GM19035 (cell line): ENCODE measurements around the gene SLC25A1.

Source experiments
- ATAC-seq: cut with Tn5 transposase; IDR thresholded peaks from one replicate; pipeline ENCODE4 v1.9.1; 2021; ENCODE audit not compliant: unreplicated experiment

Gene SLC25A1

DNA sequence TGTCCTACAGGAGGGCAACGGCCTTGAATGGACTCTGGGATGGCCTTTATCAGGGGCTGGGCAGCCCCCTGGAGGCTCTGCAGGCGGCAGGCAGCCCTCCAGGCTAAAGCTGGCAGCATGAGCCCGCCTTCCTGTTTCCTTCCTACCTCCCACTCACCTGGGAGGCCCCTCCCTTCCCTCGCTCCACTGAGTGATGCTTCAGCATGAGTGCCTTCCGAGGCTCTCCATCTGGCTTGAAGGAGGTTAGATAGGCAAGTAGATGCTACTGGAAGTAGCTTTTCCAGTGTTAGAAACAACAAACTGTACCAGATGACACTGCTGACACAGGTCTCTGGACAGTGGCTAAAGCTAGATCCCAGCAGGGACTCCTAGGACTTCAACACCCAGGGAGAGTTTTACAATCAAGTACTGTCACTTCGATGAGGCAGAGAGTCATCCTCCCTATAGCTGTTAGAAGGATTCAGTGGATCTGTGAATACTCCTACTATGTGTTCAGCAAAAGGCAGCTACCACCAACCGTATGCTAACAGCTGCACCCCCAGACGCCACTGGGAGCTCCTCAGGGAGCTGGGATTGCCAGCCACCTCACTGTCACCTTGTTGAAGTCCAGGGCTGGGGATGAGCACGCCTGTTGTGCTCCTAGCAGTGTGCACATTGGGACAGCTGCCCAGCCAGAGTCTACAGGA, 4.1 kb upstream of the SLC25A1 start:
- ATAC-seq = no peak

DNA sequence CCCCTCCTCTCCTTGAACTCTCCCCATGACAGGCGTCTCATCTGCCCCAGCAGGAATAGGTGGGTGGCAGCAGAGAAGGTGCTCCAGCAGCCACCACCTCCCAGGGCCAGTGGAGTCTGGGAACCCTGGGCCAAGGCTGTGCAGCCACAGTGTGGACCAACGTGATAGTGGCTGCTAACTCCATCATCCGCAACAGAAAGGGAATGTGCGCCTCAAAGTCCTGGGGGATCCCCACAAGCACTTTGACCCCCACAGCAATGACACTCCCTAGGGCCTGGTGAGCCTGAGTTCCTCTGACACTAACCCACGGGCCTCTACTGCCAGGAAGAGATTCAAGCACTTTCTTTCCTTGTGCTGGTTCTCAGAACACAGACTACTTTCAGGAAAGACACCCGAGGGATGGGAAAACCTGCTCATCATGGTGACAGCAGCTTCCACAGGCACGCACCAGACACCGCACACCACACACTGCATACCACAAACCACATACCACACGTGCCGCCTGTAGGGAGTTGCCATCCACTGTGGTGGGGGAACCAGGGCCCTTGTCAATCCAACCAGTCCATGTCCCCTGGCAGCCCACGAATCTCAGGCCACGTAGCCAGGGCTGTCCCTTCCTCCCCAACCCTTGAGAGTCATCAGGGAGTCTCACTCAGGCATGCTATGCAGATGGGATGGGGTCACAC, 3.4 kb upstream of the SLC25A1 start:
- no peak for ATAC-seq

DNA sequence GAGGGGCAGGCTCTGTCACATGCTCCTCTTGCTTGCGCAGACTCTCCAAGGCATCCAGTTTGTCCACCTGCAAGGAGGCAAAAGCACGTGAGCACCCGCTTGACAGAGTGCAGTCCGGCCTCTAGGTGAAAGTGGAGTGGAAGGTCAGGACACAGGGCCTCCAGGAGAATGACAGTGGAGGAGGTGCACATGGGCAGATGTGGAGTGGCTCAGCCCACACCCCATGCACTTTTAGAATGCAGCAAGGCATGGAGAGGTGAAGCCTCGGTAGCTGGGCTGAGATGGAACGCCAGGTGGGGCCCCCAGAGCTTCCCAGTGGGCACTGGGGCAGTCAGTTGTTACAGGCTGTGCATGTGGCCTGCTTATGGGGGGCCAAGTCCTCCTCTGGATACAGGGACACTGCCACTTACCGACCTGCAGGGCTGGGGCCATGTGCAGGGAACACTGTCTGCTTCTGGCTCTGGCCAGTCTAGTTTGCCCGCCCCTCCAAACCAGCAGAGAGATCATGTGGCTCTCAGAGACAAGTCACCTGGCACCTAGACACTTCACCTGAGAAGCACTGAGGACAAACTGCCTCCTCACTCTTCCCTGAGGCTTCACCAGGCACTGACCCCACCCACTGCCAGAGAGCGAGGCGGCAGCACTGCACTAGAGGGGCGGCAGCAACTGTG, 2.3 kb upstream of the SLC25A1 start:
- no peak for ATAC-seq

DNA sequence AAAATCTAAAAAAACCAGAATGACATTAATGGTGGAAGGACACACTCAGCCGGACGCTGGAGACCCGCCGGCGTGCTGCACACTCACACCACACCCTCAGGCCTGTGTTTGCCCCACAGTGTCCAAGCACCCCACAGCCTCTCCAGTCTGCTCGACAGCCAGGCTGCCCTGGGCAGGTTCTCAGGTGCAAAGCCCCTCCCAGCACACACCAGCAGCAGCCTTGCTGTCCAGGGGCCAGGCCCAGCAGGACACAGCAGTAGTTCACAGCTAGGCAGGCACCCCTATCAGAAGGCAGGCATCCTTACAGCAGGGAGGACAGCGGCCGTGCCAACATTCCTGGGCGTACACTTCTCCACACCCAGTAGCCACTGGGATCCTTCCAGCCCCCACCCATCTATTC, 1.7 kb upstream of the SLC25A1 start:
- ATAC-seq = no peak

DNA sequence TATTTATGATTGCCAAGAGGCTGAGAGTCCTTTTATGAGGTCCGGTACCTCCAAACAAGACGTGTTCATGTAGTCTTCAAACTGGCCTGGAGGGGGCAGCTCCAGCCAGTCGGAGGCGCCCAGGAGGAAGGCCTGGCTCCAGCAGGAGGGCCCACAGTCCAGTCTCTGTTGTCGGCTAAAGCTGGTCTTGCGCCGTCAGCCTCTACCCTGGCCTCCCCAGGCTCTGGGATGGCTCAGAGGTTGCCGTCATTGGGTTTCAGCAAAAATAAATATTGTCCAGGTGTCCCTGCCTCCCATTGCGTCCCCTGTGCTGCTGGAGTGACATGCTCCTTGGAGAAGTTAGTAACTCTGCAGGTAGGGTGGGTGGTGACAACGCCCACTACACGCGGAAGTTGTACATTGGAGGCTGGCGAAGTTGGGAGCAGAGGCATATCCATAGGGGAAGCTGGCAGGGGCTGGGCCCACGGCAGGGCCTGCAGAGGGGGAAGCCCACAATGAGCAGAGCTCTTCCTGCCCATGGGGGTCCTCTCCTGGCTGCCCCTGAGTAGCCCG, 1.0 kb upstream of the SLC25A1 start:
- ATAC-seq = peak; percentile 36

DNA sequence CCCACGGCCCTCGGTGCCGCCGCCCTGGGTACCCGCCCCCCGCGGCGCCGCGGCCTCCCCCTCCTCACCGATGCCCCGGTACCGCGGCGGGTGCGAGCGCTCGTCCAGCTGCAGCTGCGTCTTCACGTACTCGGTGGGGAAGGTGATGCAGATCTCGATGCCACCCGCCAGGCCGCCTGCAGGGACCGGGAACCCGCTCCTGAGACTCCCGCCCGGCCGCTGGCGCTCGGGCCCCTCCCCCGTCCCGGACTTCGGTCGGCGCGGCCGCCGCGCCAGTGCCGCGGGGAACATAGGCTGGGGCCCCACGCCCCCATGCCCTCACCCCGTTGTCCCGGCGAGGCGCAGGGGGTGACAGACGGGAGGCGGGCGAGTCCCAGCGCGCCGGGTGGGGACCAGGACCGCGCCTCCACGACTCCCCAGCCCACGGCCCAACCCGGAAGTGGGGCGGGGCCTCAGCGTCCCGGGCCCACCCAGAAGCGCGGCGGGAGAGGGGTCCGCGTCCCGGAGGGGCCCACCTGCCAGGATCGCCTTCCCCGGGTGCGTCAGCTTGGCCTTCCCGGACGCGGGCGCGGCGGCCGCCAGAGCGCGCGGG, 375 bp downstream of the SLC25A1 start:
- ATAC-seq = peak; percentile 32

DNA sequence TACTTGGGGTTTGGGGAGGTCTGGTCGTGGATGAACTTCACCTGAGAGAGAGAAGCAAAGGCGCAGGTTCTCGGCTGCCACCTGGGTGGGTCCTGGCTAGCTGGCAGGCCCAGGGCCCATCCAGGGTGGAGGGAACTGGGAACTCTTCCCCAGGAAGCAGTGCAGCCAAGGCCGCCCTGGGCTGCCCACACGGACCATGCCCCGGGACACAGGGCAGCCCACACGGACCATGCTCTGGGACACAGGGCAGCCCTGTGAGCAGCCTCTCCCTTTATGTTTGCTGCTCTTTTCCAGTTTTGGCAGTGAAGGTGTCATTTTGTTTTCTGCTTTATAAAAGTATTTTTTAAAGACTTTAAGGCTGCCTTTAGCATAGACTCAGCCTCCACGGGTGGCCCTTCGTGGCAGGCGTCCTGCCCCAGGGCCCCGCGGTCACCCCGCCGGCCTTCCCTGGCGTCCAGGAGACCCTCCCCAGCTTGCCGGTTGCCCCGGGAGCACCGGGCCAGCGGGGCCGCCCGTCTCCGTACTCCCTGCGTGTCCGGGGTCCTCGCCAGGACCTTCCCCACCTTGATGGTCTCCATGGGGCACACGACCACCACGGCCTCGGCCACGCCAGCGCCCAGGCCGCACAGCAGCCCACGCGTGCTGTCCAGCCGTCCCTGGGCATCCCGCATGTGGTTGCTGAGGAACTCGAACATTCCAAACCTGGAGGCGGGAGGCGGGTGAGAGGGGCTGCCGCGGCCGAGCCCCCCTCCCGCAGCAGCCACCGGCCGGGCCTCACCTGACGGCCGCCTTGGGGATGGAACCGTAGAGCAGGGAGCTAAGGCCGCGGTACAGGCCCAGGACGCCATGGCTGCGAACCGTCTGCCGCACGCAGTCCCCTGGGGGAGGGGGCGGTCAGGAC, 1.1 kb downstream of the SLC25A1 start:
- peak; percentile 4 for ATAC-seq

DNA sequence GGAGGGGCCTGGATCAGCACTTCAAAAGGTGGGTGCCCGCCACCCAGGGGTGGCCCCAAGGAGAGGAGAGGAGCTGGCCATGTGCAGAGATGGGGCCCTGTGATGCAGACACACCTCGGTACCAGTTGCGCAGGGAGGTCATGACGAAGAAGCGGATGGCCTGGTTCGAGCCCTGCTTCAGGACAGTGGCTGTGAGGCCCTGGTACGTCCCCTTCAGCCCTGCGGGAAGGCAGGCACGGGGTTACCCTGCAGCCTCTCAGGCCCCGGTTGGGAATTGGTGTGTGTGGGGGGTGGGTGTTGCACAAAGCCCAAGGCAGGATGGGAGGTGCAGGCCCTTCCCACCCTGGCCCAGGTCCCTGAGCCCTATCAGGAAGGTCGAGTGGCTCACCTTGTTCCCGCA, 1.8 kb downstream of the SLC25A1 start:
- ATAC-seq = no peak

DNA sequence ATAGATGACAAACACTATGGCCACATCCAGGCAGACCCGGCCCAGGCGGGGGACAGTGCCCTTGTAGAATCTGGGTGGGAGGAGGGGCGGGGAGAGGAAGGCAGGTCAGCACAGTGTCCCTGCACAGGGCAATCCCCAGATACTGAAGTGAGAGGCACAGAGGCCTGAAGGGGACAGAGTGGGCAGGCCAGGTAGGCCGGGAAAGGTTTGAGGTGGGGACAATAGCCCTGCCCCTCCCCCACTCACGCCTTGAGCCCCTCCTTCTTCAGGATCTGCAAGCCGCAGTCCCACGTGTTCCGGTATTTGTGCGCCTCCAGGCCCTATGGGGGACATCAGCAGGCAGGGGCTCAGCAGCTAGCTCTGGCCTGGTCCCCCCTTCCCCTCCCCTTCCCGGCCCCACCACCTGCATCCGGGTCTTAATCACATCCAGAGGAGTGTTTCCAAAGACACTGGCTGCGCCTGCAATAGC, 2.3 kb downstream of the SLC25A1 start:
- ATAC-seq = no peak

DNA sequence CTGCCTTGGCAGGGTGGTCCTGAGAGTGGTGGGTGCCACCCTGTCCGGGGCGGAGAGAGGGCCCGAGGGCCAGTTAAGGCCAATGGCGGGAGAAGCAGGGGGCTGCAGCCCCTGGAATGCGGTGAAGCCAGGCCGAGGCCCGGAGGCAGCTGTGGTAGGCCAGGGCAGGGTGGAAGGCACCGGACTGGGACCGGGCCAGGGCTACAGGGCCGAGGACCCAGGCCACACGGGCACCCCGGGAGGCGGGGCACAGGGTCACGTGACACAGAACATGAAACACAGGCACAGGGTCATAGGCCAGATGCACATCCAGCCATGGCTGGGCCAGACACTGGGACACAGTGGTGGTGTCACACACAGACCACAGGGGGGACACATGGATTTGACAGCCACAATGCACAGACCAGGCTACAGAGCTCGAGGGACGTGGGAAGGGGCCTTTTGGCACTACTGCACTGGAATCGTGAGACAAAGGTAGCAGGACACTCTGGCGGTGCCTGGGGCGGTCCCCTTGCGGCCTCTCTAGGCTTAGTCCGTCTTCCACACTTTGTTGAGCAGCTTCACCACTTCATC, 2.8 kb downstream of the SLC25A1 start:
- no peak for ATAC-seq

DNA sequence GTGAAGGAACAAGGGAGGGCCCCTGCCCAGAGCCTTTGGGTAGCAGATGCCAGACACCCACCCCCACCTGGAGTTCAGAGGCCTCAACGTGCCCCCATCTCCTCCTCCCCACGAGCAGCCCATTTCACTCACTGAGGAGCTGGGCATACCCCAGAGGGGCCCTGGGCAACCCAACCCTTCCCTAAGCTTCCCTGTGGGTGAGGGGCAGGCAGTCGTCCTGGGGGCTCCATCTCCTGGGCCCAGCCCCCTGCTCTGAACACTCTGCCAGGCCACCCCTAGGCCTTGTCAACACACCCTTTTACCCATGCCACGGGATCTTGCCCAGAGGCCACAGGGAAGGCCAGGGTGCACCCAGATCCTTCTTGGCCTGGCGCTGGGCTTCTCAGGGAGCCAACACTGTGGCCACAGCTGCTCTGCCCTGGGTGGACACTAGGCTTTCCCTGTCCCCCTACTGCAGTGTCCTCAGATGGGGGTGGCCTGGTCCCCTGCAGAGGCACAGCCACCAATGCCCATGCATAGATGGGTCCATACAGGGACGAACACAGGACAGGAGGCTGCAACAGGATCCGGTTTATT, 3.4 kb downstream of the SLC25A1 start:
- ATAC-seq = no peak

DNA sequence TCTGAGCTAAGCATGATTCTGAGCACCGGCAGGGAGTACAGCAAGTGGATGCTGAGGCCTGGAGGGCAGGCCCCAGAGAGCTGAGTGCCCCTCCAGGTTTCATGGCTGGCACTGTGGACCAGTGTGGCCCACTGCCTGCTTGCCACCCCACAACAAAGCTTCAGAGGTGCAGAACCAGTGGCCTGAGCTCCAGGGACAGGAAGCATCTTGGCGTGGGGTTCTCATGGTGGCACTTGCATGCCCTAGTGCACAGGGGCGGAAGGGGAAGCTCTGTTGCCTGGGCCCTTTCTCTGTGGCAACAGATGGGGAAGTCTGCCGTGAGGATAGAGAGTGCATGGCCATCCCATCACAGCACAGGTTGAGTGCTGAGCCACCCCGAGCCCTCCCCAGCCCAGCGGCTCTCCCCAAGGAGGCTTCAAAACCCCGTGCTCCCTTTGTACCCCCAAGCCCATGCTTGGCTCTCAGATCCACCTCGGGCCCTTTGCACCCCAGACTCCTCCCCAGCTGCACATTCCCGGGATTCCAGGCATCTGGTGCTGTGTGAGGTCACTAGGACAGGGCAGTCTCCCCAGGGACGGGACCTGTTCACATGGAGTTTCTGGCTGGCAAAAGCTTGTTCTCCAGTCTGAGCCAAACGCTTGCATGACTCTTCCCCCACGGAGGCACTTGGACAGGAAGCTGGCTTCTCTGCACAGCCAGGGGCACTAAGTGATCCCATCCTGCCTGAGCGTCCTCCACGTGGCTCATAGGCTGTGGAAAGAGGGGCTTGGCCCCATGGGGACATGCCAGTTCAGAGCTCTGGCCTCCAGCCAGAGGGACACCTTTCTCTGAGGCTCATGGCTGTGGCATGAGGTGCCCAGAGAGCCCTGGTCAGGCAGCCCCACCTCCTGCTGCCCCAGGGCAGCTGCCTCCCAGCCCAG, 4.2 kb downstream of the SLC25A1 start:
- no peak for ATAC-seq

DNA sequence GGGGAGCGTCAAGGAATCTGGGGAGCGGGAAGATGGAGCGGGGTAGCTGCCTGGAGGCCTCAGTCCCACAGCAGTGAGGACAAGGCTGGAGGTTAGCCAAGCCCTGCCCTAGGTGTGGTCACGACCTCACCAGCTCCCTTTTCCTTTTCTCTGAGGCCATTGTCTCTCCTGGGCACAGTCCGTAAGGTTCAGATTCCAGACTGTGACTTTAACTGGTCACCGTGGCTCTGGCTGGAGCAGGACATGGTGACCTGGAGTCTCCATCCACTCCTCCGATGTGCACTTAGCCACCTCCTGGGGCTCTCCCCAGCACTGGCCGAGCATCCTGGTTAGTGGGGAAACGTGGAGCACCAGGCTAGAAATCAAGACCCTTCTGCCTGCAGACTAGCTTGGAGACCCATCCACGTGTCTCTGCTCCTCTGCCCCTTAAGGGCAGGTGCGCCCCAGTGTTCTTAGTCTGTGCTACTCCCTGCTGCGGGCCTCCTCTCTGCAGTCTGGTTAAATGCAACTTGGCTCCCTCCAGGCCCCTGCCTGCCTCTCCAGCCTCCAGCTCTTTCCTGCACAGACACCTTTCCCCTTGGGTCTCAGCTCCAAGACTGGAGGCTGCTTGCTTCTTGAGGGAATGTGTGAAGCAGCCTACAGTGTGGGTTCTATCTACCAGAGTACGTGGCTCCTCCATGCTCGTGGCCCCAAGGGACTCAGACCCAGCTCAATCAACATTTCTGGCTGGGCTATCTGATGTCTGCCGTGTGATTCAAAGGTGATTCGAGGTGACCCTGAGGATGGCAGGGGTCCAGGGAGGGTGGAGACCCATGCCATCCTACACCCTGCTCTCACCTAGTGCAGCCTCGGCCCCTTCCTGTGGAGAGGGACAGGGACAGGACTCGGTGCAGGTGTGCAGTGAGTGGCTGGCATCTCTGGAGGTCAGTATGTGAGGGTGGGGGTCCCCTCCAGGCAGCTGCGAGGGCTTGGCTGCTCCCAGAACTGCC, 5.2 kb downstream of the SLC25A1 start:
- no peak for ATAC-seq

DNA sequence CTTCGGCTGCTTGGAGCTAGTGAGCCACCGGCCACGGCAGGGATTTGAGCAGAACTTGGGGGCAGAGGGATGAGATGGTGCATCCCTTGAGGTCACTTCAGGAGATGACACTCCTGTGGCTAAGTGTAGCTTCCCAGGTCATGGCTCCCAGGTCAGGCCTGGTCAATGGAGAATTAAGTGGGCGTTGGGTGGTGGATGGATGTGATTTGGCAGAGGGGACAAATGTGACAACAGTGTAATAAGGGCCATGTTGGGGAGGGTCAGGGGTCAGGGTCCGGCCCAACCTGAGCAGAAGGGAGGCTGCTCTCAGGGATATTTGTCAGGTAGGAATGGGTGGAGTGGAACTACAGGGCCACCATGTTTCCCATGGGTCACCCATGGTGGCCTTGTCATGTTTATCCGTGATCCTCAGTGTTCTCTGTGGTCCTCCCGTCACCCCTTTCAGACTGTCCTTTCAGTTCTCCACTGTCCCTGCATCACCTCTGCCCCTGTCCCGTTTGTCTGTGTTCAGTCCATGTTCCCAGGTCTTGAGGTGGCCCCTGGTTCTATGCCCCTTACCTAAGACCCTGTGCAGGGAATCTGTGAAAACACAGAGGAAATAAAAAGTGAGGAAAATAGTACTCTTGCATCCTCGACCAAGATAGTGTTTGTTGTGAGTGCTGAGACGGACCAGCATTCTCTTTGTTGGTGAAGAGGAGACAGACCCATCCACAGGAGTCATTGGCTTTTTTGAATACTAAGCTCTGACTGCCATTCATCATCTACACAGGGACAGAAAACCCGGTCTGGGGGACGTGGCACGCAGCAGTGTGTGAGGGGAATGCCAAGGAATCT, 6.1 kb downstream of the SLC25A1 start:
- no peak for ATAC-seq

DNA sequence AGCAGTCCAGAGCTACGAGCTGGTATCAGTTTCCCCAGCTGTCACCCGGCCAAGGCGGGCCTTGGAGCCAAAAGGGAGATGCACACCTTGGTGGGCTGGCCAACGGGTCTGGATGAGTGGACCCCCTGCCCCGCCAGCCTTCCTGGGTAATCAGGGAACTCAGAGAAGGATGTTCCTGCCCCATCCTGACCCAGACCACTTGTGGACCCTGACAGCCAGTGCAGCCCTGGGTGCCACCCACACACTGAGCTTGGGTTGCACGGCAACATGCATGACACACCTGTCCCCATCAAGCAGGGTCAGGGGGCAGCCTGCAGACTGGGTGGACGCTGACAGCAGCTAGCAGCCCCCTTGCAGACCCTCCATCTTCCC, 8.6 kb downstream of the SLC25A1 start:
- no peak for ATAC-seq

DNA sequence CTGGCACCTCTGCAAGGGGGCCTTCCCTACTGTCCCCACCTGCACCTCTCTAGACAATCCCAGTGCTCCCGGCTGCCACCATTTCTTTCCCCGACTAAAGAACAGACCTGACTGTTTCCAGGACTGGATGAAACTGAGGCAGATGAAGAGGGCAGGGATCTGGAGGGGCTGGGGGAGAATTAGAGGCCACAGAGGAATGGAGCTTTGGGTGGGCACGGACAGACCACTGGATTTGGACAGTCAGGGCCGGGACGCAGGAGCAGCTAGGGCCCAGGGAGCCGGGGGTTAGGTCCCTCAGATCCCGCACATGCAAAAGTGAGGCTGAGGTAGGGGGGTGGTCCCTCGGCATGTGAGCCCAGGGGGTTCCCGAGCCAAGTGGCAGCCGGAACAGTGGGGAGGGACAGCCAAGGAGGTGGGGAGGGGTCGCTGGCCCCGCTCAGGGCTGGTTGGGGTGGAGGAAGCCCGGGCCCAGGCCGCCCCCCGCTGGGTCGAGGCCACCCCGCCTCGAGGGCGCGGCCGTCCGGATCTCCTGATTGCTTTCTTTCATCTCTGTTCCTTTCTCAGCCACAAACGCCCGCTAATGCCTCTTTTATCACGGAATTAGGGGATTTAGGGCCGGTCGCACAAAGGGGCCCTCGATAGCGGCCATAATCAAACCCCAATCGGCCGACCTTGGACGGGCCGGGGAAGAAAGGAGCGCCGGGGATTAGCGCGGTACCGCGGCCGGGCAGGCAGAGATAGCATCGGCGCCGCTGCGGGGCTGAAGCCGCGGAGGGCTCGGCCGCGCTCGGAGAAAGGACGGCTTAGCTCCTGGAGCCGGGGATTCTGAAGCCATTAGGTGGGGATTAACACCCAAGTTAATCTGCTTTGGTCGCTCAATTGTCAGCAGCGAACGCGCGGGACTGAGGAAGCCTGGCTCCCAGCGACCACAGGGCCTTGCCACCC, 9.3 kb downstream of the SLC25A1 start:
- no peak for ATAC-seq
